Myocyte (in vitro differentiated cells): ENCODE measurements around the gene SF3A1. TPM values are rescaled to one million over a fixed set of nuclear protein-coding genes. Genes with fewer than 3 reads are reported as not detected.
A peak's percentile ranks its signal among the peaks of the same experiment; 100 is the strongest.

Experiments
- DNase-seq: peaks from one replicate; pipeline ENCODE4 v3.0.0-alpha.2; 2012; ENCODE audit warnings: low read depth
- total RNA-seq: library from RNA; depleted of rRNA; stranded (reverse); fragments of >200 nt; gene quantifications from 2 replicates; pipeline ENCODE4 v1.2.3, GENCODE V29; 2014

The SF3A1 gene
- total RNA-seq, 1 donor from 2014 or later: 39.8 TPM

- no peak for DNase-seq
These were observed 50.6 kb downstream of the SF3A1 start for GRCh38 chr22:30305906-30306626.

DNA sequence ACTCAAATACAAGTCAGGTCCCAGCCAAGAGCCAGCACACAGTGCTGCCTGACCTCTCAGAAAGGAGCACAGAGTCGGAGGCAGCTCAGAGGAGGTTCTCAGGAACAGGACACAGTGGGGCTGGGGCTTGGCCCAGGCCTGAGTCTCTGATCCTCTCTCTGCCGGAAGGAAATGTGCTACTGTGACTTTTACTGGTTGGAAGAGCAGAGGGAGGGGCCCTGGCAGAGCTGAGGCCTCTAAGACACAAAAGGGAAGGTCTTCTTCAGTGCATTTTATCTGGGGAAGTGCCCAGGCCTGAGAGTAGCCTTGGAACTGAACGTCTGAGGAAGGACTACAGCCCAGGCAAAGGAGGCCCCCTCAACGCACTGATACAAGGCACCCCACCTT, 51.2 kb downstream of the SF3A1 start:
- no peak for DNase-seq

DNA sequence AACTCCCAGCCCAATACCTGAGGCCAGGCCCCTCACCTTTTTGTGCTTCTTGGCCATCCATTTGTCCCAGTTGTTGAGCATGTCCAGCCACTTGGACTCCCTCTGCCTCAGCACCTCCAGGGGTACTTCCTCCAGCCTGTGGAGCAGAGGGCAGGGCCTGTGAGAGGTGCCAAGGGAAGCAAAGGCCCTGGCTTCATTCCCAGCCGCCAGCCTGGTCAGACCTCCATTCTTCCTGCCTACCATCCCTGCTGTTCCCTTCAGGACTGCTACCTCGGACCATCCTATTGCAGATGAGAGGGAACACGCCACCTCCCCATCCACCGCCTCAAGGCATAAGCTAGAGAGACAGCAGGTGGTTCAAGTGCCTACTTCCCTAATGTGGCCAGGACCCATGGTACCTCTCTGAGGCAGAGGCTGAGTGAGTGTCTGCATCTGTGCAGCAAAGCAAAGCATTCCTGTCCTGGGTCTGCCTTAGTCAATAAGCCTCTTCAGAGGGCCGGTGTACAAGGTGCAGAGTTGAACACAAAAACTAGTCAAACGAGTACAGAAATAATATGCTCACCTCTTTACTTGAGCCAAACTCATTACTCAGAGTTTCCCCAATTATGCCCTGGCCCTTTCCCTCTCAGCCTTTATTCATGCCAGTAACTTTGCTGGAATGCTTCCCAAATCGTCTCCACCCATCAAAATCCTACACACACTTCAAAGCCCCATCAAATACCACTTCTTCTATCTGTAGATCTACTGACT, 52.0 kb downstream of the SF3A1 start:
- no peak for DNase-seq

DNA sequence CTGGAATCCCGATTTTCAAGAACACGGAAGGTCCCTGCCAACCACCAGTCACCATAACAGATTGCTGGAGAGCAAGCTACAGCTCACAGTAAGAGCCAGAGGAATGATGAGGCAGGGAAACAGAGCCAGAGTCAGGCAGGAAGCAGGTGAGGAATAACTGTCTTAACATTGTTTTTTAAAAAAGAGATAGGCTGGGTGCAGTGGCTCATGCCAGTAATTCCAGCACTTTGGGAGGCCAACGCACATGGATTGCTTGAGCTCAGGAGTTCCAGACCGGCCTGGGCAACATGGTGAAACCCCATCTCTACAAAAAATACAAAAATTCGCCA, 53.9 kb downstream of the SF3A1 start:
- no peak for DNase-seq

GRCh38 chr22:30301995-30302809, 54.5 kb downstream of the SF3A1 start:
- DNase-seq: peak; percentile 94

GRCh38 chr22:30299322-30299721, 57.4 kb downstream of the SF3A1 start:
- no peak for DNase-seq

GRCh38 chr22:30297991-30298701, 58.5 kb downstream of the SF3A1 start:
- DNase-seq: no peak

DNA sequence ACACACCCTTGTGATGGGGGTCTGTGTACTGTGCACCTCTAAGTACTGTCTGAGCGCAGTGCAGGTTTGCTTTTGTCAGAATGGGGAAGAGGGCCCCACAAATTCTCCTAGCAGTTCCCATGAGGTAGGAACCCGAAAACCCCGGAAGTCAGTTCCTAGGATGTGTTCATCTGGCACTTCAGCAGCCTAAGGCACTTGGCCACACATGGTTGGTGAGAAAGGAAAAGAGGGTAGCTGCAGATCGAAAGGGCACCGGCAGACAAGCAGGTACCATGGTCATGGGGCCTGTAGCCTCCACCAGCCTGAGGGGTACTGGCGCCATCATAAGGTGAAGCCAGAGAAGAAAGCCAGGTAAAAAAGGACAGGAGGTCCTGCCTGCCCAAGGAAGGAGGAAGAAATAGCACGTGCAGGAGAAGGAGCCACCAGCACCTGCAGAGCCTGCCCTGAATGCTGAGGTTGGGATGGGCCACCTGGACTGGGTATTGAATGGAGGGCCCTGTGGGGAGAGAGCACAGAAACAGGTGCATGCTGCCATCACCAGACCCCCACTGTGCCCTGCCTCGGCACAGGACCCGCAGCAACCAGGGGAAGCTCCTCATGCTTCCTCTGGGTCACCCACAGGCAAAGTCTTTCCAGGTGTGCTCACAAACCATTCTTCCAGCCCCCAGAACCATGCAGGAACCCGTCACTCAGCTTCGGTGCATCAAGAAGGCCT, 59.3 kb downstream of the SF3A1 start:
- DNase-seq: no peak

DNA sequence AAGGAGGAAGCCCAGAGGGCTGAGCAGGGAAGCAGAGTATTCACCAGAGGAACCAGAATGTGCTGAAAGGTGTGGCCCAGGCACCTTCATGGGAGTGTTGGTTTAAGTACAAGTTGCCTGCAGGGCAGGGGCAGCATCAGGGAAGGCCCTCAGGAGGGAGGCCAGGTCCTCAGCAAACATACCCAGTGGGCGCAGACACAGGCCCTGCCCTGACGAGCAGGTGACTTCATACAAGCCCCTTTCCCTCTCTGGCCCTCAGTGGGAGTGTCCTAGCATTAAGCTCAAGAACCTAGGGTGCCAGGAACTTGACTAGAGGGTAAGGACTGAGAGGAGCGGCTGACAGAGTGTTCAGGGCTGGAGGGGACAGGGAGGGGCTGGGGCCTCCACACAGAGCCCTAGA, 59.9 kb downstream of the SF3A1 start:
- no peak for DNase-seq

DNA sequence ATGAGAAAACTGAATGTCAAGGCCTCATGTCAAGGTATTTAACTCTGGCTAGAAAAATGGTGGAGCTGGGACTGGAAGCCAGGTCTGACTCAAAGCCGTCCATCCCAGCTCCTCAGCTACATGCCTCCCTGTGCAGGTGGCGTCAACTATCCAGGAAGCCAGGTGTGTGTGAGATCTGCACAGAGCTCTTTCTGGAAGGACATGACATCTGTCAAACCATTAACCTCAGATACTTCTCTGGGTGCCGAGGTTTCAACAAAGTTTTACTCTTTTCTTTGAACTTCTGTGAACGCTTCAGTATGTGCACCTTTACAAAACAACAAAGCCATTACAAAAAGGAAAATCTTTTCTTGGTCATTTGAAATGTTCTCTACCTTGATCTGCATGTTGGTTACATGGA, 60.4 kb downstream of the SF3A1 start:
- DNase-seq: no peak

GRCh38 chr22:30295576-30295975, 61.1 kb downstream of the SF3A1 start:
- no peak for DNase-seq

- DNase-seq: no peak
These were observed 61.9 kb downstream of the SF3A1 start for GRCh38 chr22:30294830-30295229.

- DNase-seq: no peak
These were observed 62.6 kb downstream of the SF3A1 start for GRCh38 chr22:30294066-30294465.

- no peak for DNase-seq
These were observed 63.7 kb downstream of the SF3A1 start for GRCh38 chr22:30293026-30293425.

DNA sequence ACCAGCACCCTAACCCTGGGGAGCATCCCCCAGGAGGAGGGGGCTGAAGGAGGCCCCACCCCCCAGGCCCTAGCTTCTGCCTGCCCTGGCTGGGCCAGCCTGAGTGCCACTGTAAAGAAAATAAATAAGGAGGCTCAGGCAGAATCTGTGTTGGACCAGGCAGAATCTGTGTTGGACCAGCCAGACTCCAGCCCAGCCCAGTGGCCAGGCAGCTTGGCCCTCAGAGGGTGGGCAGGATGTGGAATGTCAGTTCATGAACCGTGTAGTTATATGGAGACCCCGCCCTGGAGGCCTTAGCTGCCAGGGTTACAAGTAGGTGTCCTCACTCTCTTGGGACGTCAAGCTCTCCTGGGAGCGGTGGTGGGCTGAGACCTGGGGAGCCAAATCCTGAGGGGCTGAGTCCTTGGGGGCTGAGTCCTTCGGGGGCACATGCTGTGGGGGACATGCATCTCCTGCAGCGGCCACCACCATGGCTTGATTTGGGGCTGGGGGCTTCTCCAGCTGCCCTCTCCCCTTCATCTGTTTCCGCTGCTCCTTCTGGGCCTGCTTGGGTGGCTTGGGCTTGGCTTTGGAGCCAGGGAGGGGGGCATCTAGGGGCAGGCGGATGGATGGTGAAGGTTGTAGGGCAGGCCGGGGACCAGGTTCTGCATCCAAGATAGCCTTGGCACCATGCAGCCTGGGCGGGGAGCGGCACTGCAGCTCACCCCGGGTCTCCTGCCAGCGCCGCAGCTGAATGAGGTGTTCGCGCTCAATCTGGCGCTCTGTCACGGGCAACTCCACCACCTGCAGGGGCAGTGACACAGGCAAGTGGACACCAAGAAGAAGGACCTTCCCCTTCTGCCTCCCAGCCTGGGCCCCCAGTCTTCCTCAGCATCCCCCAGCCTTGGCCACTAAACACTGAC, 64.4 kb downstream of the SF3A1 start:
- no peak for DNase-seq

DNA sequence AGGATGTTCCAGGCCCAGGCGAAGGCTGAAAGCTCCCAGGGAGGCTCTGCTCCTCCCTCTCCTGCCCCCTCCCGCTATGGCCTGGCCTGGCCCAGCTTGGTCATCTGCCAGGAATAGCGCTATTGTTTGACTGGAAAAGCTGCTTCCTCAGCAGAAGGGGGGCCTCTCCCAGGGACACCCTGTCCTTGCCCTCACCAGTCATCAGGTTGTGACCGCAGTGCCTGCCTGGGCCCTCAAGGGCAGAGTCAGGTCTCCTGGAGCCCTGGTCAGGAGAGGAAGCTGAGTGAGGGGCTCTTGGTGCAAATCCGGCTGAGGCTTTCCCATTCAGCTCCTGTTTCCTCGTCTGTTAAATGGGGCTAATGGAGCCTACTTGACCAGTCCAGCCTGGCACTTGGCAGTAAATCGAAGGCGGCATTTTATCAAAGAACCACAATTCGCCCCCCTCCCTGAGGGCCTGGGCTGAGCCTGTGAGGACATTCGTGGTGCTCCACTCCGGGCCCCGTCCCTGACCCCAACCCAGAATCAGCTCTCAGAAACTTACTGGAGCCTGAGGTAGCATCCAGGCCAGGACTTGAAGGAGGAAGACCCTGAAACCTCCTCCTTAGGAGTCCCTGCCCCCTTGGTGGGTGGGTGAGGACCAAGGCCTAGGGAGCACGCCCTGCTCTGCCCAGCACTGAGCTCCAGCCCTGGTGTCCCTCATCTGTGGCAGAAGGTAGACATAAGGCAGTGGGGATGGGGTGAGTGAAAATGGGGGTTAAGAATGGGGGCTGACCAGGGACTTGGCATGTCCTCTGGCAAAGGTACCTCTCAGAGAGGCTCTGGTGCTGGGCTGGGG, 65.4 kb downstream of the SF3A1 start:
- DNase-seq: peak; percentile 83

DNA sequence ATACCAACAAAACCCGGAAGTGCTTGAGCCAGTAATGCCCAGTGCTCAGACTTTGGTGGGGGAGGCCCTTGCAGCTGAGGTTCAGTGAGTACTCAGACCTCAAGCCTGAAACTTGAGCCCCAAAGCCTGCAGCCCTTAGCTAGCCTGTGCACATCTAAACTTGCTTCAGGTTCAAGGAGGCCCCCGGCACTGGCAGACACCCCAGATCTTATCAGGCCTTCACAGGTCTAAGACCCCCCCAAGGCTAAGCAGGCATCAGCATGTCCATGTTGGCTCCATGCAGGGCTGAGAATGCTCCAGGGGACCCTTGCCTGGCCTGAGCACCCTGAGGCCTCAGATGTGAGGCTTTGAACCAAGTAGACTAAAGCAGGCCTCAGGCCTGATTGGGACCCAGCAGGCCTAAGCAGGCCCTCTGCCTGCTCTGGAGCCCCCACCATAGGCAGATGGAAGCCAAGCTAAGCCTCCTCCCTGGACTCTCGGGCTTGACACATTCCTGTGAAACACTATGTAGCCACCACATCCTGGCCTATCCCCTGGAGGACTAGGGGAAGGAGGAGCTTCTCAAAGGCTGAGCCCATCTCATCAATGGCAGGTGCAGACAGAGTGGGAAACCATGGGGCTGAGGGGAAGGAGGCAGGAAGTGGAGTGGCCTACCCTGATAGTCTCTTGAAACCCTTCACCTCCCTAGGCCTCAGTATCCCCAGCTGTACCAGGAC, 66.2 kb downstream of the SF3A1 start:
- DNase-seq: peak; percentile 89

DNA sequence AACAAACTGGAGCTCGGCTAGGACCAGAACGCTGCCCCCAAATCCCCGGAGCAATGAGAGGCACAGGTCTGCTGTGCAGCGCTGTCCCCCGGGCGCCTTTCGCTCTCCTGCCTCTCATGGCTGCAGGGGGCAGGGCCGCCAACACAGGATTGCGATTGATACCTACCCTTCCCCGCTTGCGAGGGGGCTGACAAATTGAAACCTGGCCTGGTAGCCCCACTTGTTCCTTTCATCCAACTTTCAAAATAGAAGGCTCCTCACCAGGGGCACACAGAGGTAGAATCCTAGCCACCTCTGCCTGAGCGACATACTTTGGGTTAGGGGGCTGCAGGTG, 66.7 kb downstream of the SF3A1 start:
- no peak for DNase-seq
